HepG2 (cell line): ENCODE data around the gene CYP4F2. TPM values are rescaled to one million over a fixed set of nuclear protein-coding genes. Genes with fewer than 3 reads are reported as not detected.

ENCODE experiments used
- AKAP8 ChIP-seq: sonication (generic); formaldehyde crosslinking; IDR thresholded peaks from 2 replicates; pipeline ENCODE4 v1.5.1; 2020; ENCODE audit warnings: mild to moderate bottlenecking, missing genetic modification reagents
- CERS6 ChIP-seq: sonication (generic); formaldehyde crosslinking; IDR thresholded peaks from 2 replicates; pipeline ENCODE4 v1.5.0; 2020; ENCODE audit warnings: missing genetic modification reagents
- CTCF ChIP-seq: sonication (generic); formaldehyde crosslinking; IDR thresholded peaks from 2 replicates; pipeline ENCODE4 v1.5.0; 2020; ENCODE audit warnings: mild to moderate bottlenecking, missing genetic modification reagents, moderate library complexity
- ESRRA ChIP-seq: sonication (generic); formaldehyde crosslinking; IDR thresholded peaks from 2 replicates; pipeline ENCODE4 v1.5.1; 2020; ENCODE audit warnings: mild to moderate bottlenecking, low read depth, missing genetic modification reagents
- HHEX ChIP-seq: IDR thresholded peaks from 2 replicates; pipeline ENCODE4 v1.6.1; 2016; ENCODE audit warnings: control low read depth
- HNF4A ChIP-seq: sonication (generic); formaldehyde crosslinking; IDR thresholded peaks from 2 replicates; pipeline ENCODE4 v1.4.0; 2020; ENCODE audit warnings: missing genetic modification reagents
- HOXA5 ChIP-seq: sonication (generic); formaldehyde crosslinking; IDR thresholded peaks from 2 replicates; pipeline ENCODE4 v1.4.0; 2020; ENCODE audit warnings: missing genetic modification reagents
- LBX2 ChIP-seq: sonication (generic); formaldehyde crosslinking; IDR thresholded peaks from 2 replicates; pipeline ENCODE4 v1.5.0; 2020; ENCODE audit warnings: missing genetic modification reagents, mild to moderate bottlenecking, borderline replicate concordance
- MXI1 ChIP-seq: IDR thresholded peaks from 3 replicates; pipeline ENCODE4 v1.6.1; 2012; ENCODE audit warnings: low read depth, low read length, inconsistent platforms, borderline replicate concordance
- NR1H2 ChIP-seq: sonication (generic); formaldehyde crosslinking; IDR thresholded peaks from 2 replicates; pipeline ENCODE4 v1.8.1; 2022; ENCODE audit warnings: low read depth, missing genetic modification reagents, borderline replicate concordance
- NR2F6 ChIP-seq, 2 experiments: IDR thresholded peaks; 2 replicates each; pipeline ENCODE4 v1.6.1; 2016; ENCODE audit warnings: antibody characterized with exemption in 1 of 2, mild to moderate bottlenecking in 1 of 2
- RXRB ChIP-seq: IDR thresholded peaks from 2 replicates; pipeline ENCODE4 v1.6.1; 2016; ENCODE audit warnings: borderline replicate concordance, missing genetic modification reagents, missing compliant biosample characterization
- SALL1 ChIP-seq: sonication (generic); formaldehyde crosslinking; IDR thresholded peaks from 2 replicates; pipeline ENCODE4 v1.8.0; 2022; ENCODE audit warnings: mild to moderate bottlenecking, missing genetic modification reagents
- SOX5 ChIP-seq: IDR thresholded peaks from 2 replicates; pipeline ENCODE4 v1.6.1; 2016; ENCODE audit warnings: borderline replicate concordance
- SRY ChIP-seq: sonication (generic); formaldehyde crosslinking; IDR thresholded peaks from 2 replicates; pipeline ENCODE4 v1.8.0; 2022; ENCODE audit warnings: mild to moderate bottlenecking, missing genetic modification reagents
- SYNCRIP ChIP-seq: fragments of 200-400 bp; formaldehyde crosslinking; IDR thresholded peaks from 2 replicates; pipeline ENCODE4 v1.6.1; 2018; ENCODE audit warnings: mild to moderate bottlenecking, low read depth, low read length; ENCODE audit not compliant: insufficient read depth
- TCF7L2 ChIP-seq: IDR thresholded peaks from 2 replicates; pipeline ENCODE4 v1.6.1; 2011; ENCODE audit warnings: mild to moderate bottlenecking, low read depth, low read length, moderate library complexity
- TFAP4 ChIP-seq: sonication (generic); IDR thresholded peaks from 2 replicates; pipeline ENCODE4 v1.6.1; 2016; ENCODE audit warnings: low read depth, borderline replicate concordance
- ZBTB46 ChIP-seq: sonication (generic); formaldehyde crosslinking; IDR thresholded peaks from 2 replicates; pipeline ENCODE4 v1.4.0; 2020; ENCODE audit warnings: mild to moderate bottlenecking, missing genetic modification reagents, borderline replicate concordance
- ZMYM3 ChIP-seq: sonication (generic); formaldehyde crosslinking; IDR thresholded peaks from 2 replicates; pipeline ENCODE4 v1.5.1; 2020; ENCODE audit warnings: mild to moderate bottlenecking, missing genetic modification reagents
- ZNF557 ChIP-seq: sonication (generic); formaldehyde crosslinking; IDR thresholded peaks from 2 replicates; pipeline ENCODE4 v1.4.0; 2020; ENCODE audit warnings: missing genetic modification reagents
- ZSCAN20 ChIP-seq: sonication (generic); formaldehyde crosslinking; IDR thresholded peaks from 2 replicates; pipeline ENCODE4 v1.4.0; 2020; ENCODE audit warnings: missing genetic modification reagents, mild to moderate bottlenecking, borderline replicate concordance
- ZXDC ChIP-seq: sonication (generic); formaldehyde crosslinking; IDR thresholded peaks from 2 replicates; pipeline ENCODE4 v1.5.0; 2020; ENCODE audit warnings: mild to moderate bottlenecking, missing genetic modification reagents
- polyA plus RNA-seq, 8 experiments: library from polyadenylated mRNA; depleted of rRNA in 3 of 8; stranded (reverse) in 7 of 8; unstranded in 1 of 8; fragments of >200 nt; fragmentation: Illumina TruSeq in 4 of 8; extraction: Trizol in 4 of 8; gene quantifications; 2 replicates each; pipeline versions ENCODE4 v1.2.1 to v1.2.3, GENCODE V29; 2011 to 2016; ENCODE audit warnings: low read depth in 4 of 8, missing spikeins in 1 of 8, mixed read lengths in 1 of 8; ENCODE audit not compliant: insufficient read depth in 1 of 8
- total RNA-seq, 5 experiments: library from RNA; depleted of rRNA; stranded (reverse); fragments of >200 nt; fragmentation: Illumina TruSeq; extraction: Trizol; gene quantifications; 2 replicates each; pipeline ENCODE4 v1.2.3, GENCODE V29; 2016; ENCODE audit warnings: low read depth in 1 of 5

Gene CYP4F2
- total and polyA plus RNA-seq, 2 of the 13 experiments (the other 11 are each of a cell fraction or from before 2014, with no cell fraction given) = 3.7 to 3.9 TPM

- TF ChIP-seq ZSCAN20 (no peak), NR1H2 (CRISPR knock-in tag) (no peak), SYNCRIP (no peak), LBX2 (CRISPR knock-in tag) (no peak), SALL1 (0 out of 2 replicates have a peak, but pooled peaks have one; percentile 30), CTCF (0 out of 2 replicates have a peak, but pooled peaks have one; percentile 20), ESRRA (CRISPR knock-in tag) (no peak), HOXA5 (CRISPR knock-in tag) (no peak), RXRB (CRISPR knock-in tag) (peak; percentile 59; the same call in 1 of the 2 replicates), HNF4A (CRISPR knock-in tag) (peak; percentile 45), ZBTB46 (CRISPR knock-in tag) (no peak), TCF7L2 (no peak), NR2F6 (IDR thresholded peaks at IDR 0.05) (peak; percentile 13; the same call in 1 of the 2 replicates), NR2F6 (CRISPR knock-in tag; IDR thresholded peaks at IDR 0.05) (peak; percentile 24; the same call in 1 of the 2 replicates), HHEX (no peak), MXI1 (peak; percentile 33; the same call in 1 of the 3 replicates), SRY (CRISPR knock-in tag) (no peak), TFAP4 (peak; percentile 47; the same call in 1 of the 2 replicates), CERS6 (CRISPR knock-in tag) (no peak), ZNF557 (CRISPR knock-in tag) (no peak), SOX5 (CRISPR knock-in tag) (no peak), ZMYM3 (CRISPR knock-in tag) (no peak), AKAP8 (CRISPR knock-in tag) (no peak), ZXDC (CRISPR knock-in tag) (no peak)
Measured at GRCh38 chr19:15926484-15926883, 28.6 kb upstream of the CYP4F2 start (continued).
